Psoas muscle (tissue), 8 donors: ENCODE results near the gene RGS4. TPM values are rescaled to one million over a fixed set of nuclear protein-coding genes. Genes with fewer than 3 reads are reported as not detected.

Source experiments
- ATAC-seq, 4 donors: fragments of 200-7000 bp; cut with Tn5 transposase; one replicate each; pipeline ENCODE4 v1.9.1; 2020; ENCODE audit warnings: moderate library complexity in 3 of 4, mild to moderate bottlenecking in 2 of 4
- DNase-seq, 2 donors: peaks; one replicate each; pipeline ENCODE4 v3.0.0-alpha.2; 2020
- H3K27ac ChIP-seq: fragments of 200-600 bp; one replicate; pipeline ENCODE4 v1.8.0; 2022
- H3K27me3 ChIP-seq, 3 donors: fragments of 200-600 bp in 1 of 3; one replicate each; pipeline versions ENCODE4 v1.6.1 to v1.8.0; 2013 to 2022; ENCODE audit warnings: low read length in 2 of 3, mild to moderate bottlenecking in 2 of 3, moderate library complexity in 1 of 3; ENCODE audit not compliant: insufficient read depth in 3 of 3
- H3K36me3 ChIP-seq, 2 donors: fragments of 200-600 bp in 1 of 2; one replicate each; pipeline versions ENCODE4 v1.6.1 to v1.8.0; 2013 to 2022; ENCODE audit warnings: low read depth in 1 of 2, mild to moderate bottlenecking in 1 of 2, moderate library complexity in 1 of 2; ENCODE audit not compliant: insufficient read depth in 1 of 2
- H3K4me1 ChIP-seq: fragments of 200-600 bp; one replicate; pipeline ENCODE4 v1.8.0; 2022
- H3K4me3 ChIP-seq: fragments of 200-600 bp; one replicate; pipeline ENCODE4 v1.8.0; 2022; ENCODE audit warnings: mild to moderate bottlenecking
- H3K9me3 ChIP-seq: fragments of 200-600 bp; one replicate; pipeline ENCODE4 v1.8.0; 2022
- CTCF ChIP-seq: fragments of 200-600 bp; IDR thresholded peaks from one replicate; pipeline ENCODE4 v1.8.0; 2022; ENCODE audit warnings: antibody characterized with exemption
- WGBS, 3 donors: extraction: QIAGEN DNeasy Blood & Tissue Kit; methylation state at CpG; one replicate each; pipeline versions ENCODE4 v1.1.6 to v1.1.7; 2013; 5-methylcytosine and 5-hydroxymethylcytosine counted together
- intact Hi-C, 2 donors: fragments of 100-400 bp; cut with DNase I; formaldehyde crosslinking; loops; one replicate each; pipeline versions ENCODE4 v1.11.0 to v1.14.2; 2022
- polyA plus RNA-seq, 3 donors: library from polyadenylated mRNA; stranded (reverse); fragments of 200-250 nt; gene quantifications; one replicate each; pipeline ENCODE4 v1.2.3, GENCODE V29; 2013
- total RNA-seq, 4 donors: library from RNA; stranded (reverse); fragmentation: NEBNext Ultra II Directional in 2 of 4; extraction: Animal tissue kit (Norgen Biotek cat#: 25700) in 2 of 4; gene quantifications; one replicate each; pipeline versions ENCODE4 v1.2.1 to v1.2.4, GENCODE V29; 2021 to 2023
- donor health status: healthy with polysubstance abuse.
- donor health status: DM: no; HTN: no; CAD: no; lungs with moderate emphysema.
- donor health status: Bipolar disorder and iron deficiency.
- donor health status: healthy.
- donor health status: DM: yes; HTN: yes; CAD: no.
- donor health status: DM: no; HTN: no; CAD: no.
- donor health status: DM: no; HTN: no; CAD: no.
- donor health status: DM: yes; HTN: yes; CAD: no.

RGS4 gene
- total and polyA plus RNA-seq, 7 donors: 0.09 to 0.69 (median 0.20) TPM

- DNase-seq: no peak
- Histone ChIP-seq H3K36me3 (no peaks in the 10 kb centered on the region), H3K27ac (no peak overlapping the region), H3K4me3 (no peak overlapping the region), H3K4me1 (no peaks in the 10 kb centered on the region), H3K9me3 (no peaks in the 10 kb centered on the region), H3K27me3 (no peaks in the 10 kb centered on the region)
- intact Hi-C loops: no loop called here
- 68 to 81% (median 71%) methylated on average over 1 of the region's 1 CpG for WGBS, 3 donors
- no peak for TF ChIP-seq CTCF
- no peak for ATAC-seq
These were observed 26.1 kb downstream of the RGS4 start for GRCh38 chr1:163095213-163095612.

- H3K27me3 ChIP-seq: no peaks in the 10 kb centered on the region
- intact Hi-C loops: no loop called here
- WGBS, 3 donors: 63 to 93% (median 74%) methylated on average over 1 of the region's 1 CpG
- DNase-seq (no peak), ATAC-seq (no peak)
- H3K9me3 ChIP-seq: no peaks in the 10 kb centered on the region
- no peak overlapping the region for H3K4me3 ChIP-seq
- no peak overlapping the region for H3K27ac ChIP-seq
- no peaks in the 10 kb centered on the region for H3K36me3 ChIP-seq
- no peak for TF ChIP-seq CTCF
- H3K4me1 ChIP-seq: no peaks in the 10 kb centered on the region
These were observed 33.4 kb downstream of the RGS4 start for GRCh38 chr1:163102590-163102989.

- H3K27ac ChIP-seq: no peak overlapping the region
These were observed 35.4 kb downstream of the RGS4 start for GRCh38 chr1:163104385-163105099.

GRCh38 chr1:163106364-163106987 lies 37.3 kb downstream of the RGS4 start:
- no peaks in the 10 kb centered on the region for H3K36me3 ChIP-seq
- no peak for TF ChIP-seq CTCF
- no peak overlapping the region for H3K4me3 ChIP-seq
- no peaks in the 10 kb centered on the region for H3K4me1 ChIP-seq
- H3K9me3 ChIP-seq: no peaks in the 10 kb centered on the region
- 33 to 64% (median 46%) methylated on average over 2 of the region's 2 CpGs for WGBS, 3 donors
- H3K27ac ChIP-seq: no peak overlapping the region
- no peak for DNase-seq
- intact Hi-C loops: no loop called here
- H3K27me3 ChIP-seq: peaks cover 0 to 4% (median 0%) of the 10 kb centered on the region in 3 donors
- no peak for ATAC-seq

More at GRCh38 chr1:163104385-163105099, 35.4 kb downstream of the RGS4 start:
- DNase-seq (no peak), ATAC-seq (no peak)
- 73 to 77% (median 75%) methylated on average over 4 of the region's 4 CpGs for WGBS, 3 donors
- no peaks in the 10 kb centered on the region for H3K36me3 ChIP-seq
- no peak overlapping the region for H3K4me3 ChIP-seq
- intact Hi-C loops: no loop called here
- H3K9me3 ChIP-seq: no peaks in the 10 kb centered on the region
- TF ChIP-seq CTCF: no peak
- H3K27me3 ChIP-seq: peaks cover 0 to 4% (median 0%) of the 10 kb centered on the region in 3 donors
- no peaks in the 10 kb centered on the region for H3K4me1 ChIP-seq
